KMS-11 (cell line): ENCODE results near the gene ZNF507.

Experiments
- H2AFZ ChIP-seq: fragments of 200-600 bp; sonication (generic); 2 replicates; pipeline ENCODE4 v1.6.1; 2016; ENCODE audit warnings: antibody characterized with exemption, mixed run types, low read depth
- H3K27ac ChIP-seq: fragments of 200-600 bp; sonication (generic); 2 replicates; pipeline ENCODE4 v1.6.1; 2016; ENCODE audit warnings: mild to moderate bottlenecking, mixed run types
- H3K27me3 ChIP-seq: fragments of 200-600 bp; sonication (generic); 2 replicates; pipeline ENCODE4 v1.6.1; 2017; ENCODE audit warnings: mild to moderate bottlenecking, low read depth, mixed run types, moderate library complexity; ENCODE audit not compliant: insufficient read depth
- H3K36me3 ChIP-seq: fragments of 200-600 bp; sonication (generic); 2 replicates; pipeline ENCODE4 v1.6.1; 2017; ENCODE audit warnings: mild to moderate bottlenecking, mixed run types; ENCODE audit not compliant: insufficient read depth
- H3K4me1 ChIP-seq: fragments of 200-600 bp; sonication (generic); 2 replicates; pipeline ENCODE4 v1.6.1; 2016; ENCODE audit warnings: mild to moderate bottlenecking, low read depth, mixed run types; ENCODE audit not compliant: poor library complexity, severe bottlenecking
- H3K4me2 ChIP-seq: fragments of 200-600 bp; sonication (generic); 2 replicates; pipeline ENCODE4 v1.7.0; 2016; ENCODE audit warnings: mild to moderate bottlenecking, mixed run types
- H3K4me3 ChIP-seq: fragments of 200-600 bp; sonication (generic); IDR thresholded peaks from 2 replicates; pipeline ENCODE4 v1.6.1; 2017; ENCODE audit warnings: low read depth, low read length, mixed read lengths; ENCODE audit not compliant: insufficient read depth
- H3K79me2 ChIP-seq: fragments of 200-600 bp; sonication (generic); 2 replicates; pipeline ENCODE4 v1.6.1; 2016; ENCODE audit warnings: low read depth, mixed run types; ENCODE audit not compliant: insufficient read depth
- H3K9ac ChIP-seq: fragments of 200-600 bp; sonication (generic); 2 replicates; pipeline ENCODE4 v1.6.1; 2016; ENCODE audit warnings: mild to moderate bottlenecking, mixed run types
- H4K20me1 ChIP-seq: fragments of 200-600 bp; sonication (generic); 2 replicates; pipeline ENCODE4 v1.6.1; 2016; ENCODE audit warnings: mild to moderate bottlenecking, mixed run types; ENCODE audit not compliant: insufficient read depth
- CTCF ChIP-seq: fragments of 200-600 bp; sonication (generic); conservative IDR thresholded peaks from 2 replicates; pipeline ENCODE4 v1.6.1; 2017; ENCODE audit warnings: low read depth, mild to moderate bottlenecking, antibody characterized with exemption, low read length, moderate library complexity, mixed read lengths

The ZNF507 gene

DNA sequence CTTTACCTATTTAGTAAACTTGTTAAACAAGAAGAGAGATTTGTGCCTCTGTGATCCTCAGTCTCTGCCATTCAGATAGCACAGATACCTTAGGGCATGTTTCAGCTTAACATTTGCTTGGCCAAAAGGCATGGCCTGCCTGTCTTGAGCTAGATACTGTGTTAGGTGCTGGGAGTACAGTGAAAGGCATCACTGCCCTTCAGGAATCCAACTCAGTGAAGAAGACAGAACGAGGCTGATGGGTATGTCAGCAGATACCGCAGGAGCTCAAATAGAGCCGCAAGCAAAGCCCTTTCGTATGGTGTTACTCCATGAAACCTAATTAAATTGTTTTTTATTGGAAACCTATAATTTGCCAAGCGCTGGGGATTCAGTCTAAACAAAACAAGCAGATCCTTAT, 12.9 kb downstream of the ZNF507 start:
- TF ChIP-seq CTCF = no peak
- Histone ChIP-seq H3K79me2 (peaks cover 3% of the 10 kb centered on the region; the same call in 1 of the 2 replicates), H3K27me3 (no peaks in the 10 kb centered on the region), H3K4me3 (no peak overlapping the region), H3K27ac (no peak overlapping the region), H2AFZ (no peak overlapping the region), H3K36me3 (peaks cover 4% of the 10 kb centered on the region; the same call in 1 of the 2 replicates), H3K4me2 (no peak overlapping the region), H4K20me1 (no peaks in the 10 kb centered on the region), H3K9ac (no peak overlapping the region), H3K4me1 (no peaks in the 10 kb centered on the region)

- no peaks in the 10 kb centered on the region for H3K4me1 ChIP-seq
- no peak overlapping the region for H3K4me2 ChIP-seq
- no peak for TF ChIP-seq CTCF
- H3K9ac ChIP-seq = no peak overlapping the region
- H3K79me2 ChIP-seq = peaks cover 3% of the 10 kb centered on the region; the same call in 1 of the 2 replicates
- H3K27ac ChIP-seq = no peak overlapping the region
- no peaks in the 10 kb centered on the region for H4K20me1 ChIP-seq
- H3K36me3 ChIP-seq = peaks cover 4% of the 10 kb centered on the region; the same call in 1 of the 2 replicates
- no peaks in the 10 kb centered on the region for H3K27me3 ChIP-seq
- no peak overlapping the region for H3K4me3 ChIP-seq
- H2AFZ ChIP-seq = no peak overlapping the region
Measured at GRCh38 chr19:32359581-32359980, 14.2 kb downstream of the ZNF507 start.

GRCh38 chr19:32361574-32362317, 16.3 kb downstream of the ZNF507 start:
- H3K4me2 ChIP-seq = no peak overlapping the region
- TF ChIP-seq CTCF = no peak

DNA sequence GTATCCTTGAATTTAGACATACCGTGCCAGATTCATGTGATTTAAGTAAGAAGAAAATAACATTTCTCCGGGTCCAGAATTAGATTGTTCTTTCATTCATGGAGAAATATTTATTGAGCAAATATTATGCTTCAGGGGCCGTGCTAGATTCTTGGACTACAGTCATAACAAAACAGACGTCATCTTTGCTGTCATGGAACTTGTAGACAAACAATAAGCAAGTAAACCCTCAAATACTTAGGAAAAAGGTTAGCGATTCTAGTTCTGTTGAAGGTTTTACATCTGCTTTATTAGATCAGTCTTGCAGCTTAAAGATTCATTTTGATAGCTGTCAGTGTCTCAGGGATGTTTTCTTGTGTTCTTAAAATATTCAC, 16.9 kb downstream of the ZNF507 start:
- no peak overlapping the region for H2AFZ ChIP-seq
- H4K20me1 ChIP-seq = no peaks in the 10 kb centered on the region
- no peak overlapping the region for H3K27ac ChIP-seq
- no peak overlapping the region for H3K9ac ChIP-seq
- H3K27me3 ChIP-seq = no peaks in the 10 kb centered on the region
- no peak overlapping the region for H3K4me2 ChIP-seq
- H3K36me3 ChIP-seq = peaks cover 4% of the 10 kb centered on the region; the same call in 1 of the 2 replicates
- no peak for TF ChIP-seq CTCF
- H3K4me3 ChIP-seq = no peak overlapping the region
- H3K79me2 ChIP-seq = peaks cover 12% of the 10 kb centered on the region; the same call in 1 of the 2 replicates
- H3K4me1 ChIP-seq = no peaks in the 10 kb centered on the region

More at GRCh38 chr19:32361574-32362317, 16.3 kb downstream of the ZNF507 start:
- no peak overlapping the region for H3K27ac ChIP-seq
- H3K36me3 ChIP-seq = peaks cover 4% of the 10 kb centered on the region; the same call in 1 of the 2 replicates
- H3K9ac ChIP-seq = no peak overlapping the region
- no peak overlapping the region for H2AFZ ChIP-seq
- H3K79me2 ChIP-seq = peaks cover 7% of the 10 kb centered on the region; the same call in 1 of the 2 replicates
- H3K4me1 ChIP-seq = no peaks in the 10 kb centered on the region
- H4K20me1 ChIP-seq = no peaks in the 10 kb centered on the region
- no peaks in the 10 kb centered on the region for H3K27me3 ChIP-seq
- no peak overlapping the region for H3K4me3 ChIP-seq
